C4-2B (cell line): ENCODE data around the gene COMMD7.

ENCODE experiments used
- CTCF ChIP-seq: fragments of 450-650 bp; conservative IDR thresholded peaks from 2 replicates; pipeline ENCODE4 v1.5.1; 2017; ENCODE audit warnings: mild to moderate bottlenecking
- ZFX ChIP-seq: fragments of 450-650 bp; IDR thresholded peaks from 2 replicates; pipeline ENCODE4 v1.6.1; 2017

GRCh38 chr20:32682508-32682987 is 60.7 kb downstream of the COMMD7 start:
- TF ChIP-seq CTCF, result no peak
- no peak for TF ChIP-seq ZFX
